Measurements from ENCODE around the gene SDR42E2. TPM values are rescaled to one million over a fixed set of nuclear protein-coding genes. Genes with fewer than 3 reads are reported as not detected.

SDR42E2 gene
- total RNA-seq, 1 experiment from 2014 or later = 0.05 TPM

DNA sequence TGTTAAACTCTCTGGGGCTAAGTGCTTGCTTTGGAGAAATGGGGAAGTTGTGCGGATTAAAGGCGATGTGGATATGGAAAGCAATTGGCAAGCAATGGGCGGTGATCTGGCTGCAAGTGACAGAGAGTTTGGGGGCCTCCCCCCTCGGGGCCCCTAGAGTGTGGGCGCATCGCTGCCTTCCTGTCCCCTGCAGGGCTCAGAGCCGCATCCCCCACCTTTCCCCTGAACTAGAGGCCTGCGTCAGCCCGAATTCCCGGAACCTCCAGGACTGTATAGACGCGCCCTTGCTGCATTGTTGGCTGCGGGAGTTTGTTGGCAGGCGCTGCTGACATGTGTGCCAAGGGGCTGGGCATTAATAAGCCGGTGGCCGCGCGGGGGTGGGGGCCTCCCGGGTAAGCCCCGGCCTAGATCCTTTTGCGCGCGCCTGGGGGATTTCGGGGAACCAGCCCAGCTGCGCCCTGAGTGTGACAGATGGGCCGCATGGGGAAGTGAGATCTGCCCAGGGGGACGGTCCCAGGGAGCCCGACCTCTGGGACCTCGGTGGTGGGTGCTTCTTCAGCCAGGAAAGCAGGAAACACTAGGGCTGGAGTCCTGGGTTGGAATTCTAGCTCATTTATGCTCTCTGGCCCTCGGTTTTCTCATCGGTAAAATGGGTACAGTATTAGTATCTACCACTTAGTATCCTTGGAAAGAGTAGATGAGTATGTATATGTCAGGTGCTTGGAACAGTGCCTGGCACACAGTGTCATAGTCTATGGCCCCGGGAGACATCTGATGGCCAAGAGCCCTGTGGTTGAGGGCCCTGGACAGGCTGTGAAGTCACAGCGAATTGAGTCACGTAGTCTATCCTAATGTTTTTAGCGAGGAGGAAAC, 44.8 kb downstream of the SDR42E2 start:
- Histone ChIP-seq H3K4me1 (ENCODE audit: control insufficient read depth, insufficient read depth, low read length) (peaks cover 17% of the 10 kb centered on the region), H3K27me3 (ENCODE audit: control insufficient read depth, insufficient read depth, low read length) (no peaks in the 10 kb centered on the region), H3K9me3 (ENCODE audit: control insufficient read depth, insufficient read depth, low read depth, low read length) (no peaks in the 10 kb centered on the region), H3K4me3 (ENCODE audit: low read depth in 2 of 2, low read length in 2 of 2) (peak overlapping the region; percentile 70 to 89), H3K27ac (ENCODE audit: low read length) (peak overlapping the region; percentile 60), H3K36me3 (ENCODE audit: control insufficient read depth, insufficient read depth, low read length) (no peaks in the 10 kb centered on the region; the same call in 1 of the 2 replicates)
- POLR2A ChIA-PET = interaction anchor here (0.6 kb wide), 1 partner anchor 16 kb away, joined by 5 read pairs; no protein-coding TSS in a partner anchor
- no TSS peak for BruUV-seq (replicated peaks)
- TF ChIP-seq, protein P1, sequence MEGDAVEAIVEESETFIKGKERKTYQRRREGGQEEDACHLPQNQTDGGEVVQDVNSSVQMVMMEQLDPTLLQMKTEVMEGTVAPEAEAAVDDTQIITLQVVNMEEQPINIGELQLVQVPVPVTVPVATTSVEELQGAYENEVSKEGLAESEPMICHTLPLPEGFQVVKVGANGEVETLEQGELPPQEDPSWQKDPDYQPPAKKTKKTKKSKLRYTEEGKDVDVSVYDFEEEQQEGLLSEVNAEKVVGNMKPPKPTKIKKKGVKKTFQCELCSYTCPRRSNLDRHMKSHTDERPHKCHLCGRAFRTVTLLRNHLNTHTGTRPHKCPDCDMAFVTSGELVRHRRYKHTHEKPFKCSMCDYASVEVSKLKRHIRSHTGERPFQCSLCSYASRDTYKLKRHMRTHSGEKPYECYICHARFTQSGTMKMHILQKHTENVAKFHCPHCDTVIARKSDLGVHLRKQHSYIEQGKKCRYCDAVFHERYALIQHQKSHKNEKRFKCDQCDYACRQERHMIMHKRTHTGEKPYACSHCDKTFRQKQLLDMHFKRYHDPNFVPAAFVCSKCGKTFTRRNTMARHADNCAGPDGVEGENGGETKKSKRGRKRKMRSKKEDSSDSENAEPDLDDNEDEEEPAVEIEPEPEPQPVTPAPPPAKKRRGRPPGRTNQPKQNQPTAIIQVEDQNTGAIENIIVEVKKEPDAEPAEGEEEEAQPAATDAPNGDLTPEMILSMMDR (IDR thresholded peaks at IDR 0.05) = no peak
- no peak for TF ChIP-seq TCF7L2 (IDR thresholded peaks at IDR 0.05; ENCODE audit: low read depth, low read length)
- TF ChIP-seq, protein P2, sequence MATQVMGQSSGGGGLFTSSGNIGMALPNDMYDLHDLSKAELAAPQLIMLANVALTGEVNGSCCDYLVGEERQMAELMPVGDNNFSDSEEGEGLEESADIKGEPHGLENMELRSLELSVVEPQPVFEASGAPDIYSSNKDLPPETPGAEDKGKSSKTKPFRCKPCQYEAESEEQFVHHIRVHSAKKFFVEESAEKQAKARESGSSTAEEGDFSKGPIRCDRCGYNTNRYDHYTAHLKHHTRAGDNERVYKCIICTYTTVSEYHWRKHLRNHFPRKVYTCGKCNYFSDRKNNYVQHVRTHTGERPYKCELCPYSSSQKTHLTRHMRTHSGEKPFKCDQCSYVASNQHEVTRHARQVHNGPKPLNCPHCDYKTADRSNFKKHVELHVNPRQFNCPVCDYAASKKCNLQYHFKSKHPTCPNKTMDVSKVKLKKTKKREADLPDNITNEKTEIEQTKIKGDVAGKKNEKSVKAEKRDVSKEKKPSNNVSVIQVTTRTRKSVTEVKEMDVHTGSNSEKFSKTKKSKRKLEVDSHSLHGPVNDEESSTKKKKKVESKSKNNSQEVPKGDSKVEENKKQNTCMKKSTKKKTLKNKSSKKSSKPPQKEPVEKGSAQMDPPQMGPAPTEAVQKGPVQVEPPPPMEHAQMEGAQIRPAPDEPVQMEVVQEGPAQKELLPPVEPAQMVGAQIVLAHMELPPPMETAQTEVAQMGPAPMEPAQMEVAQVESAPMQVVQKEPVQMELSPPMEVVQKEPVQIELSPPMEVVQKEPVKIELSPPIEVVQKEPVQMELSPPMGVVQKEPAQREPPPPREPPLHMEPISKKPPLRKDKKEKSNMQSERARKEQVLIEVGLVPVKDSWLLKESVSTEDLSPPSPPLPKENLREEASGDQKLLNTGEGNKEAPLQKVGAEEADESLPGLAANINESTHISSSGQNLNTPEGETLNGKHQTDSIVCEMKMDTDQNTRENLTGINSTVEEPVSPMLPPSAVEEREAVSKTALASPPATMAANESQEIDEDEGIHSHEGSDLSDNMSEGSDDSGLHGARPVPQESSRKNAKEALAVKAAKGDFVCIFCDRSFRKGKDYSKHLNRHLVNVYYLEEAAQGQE (IDR thresholded peaks at IDR 0.05; ENCODE audit: insufficient read depth in 1 of 2, low read depth in 2 of 2, low read length in 1 of 2) = no peak
- no peak for TF ChIP-seq SIN3A (IDR thresholded peaks at IDR 0.05; ENCODE audit: borderline replicate concordance, insufficient read depth, low read depth, low read length)
- TF ChIP-seq POLR2AphosphoS5 (IDR thresholded peaks at IDR 0.05; ENCODE audit: low read depth, low read length) = no peak
- no peak for DNase-seq (ENCODE audit: low read depth, low spot score)
- intact Hi-C loops (cut with micrococcal nuclease; ENCODE audit: unreplicated experiment) = no loop called here
- in situ Hi-C loops (cut with HindIII; ENCODE audit: low pct_unique_long_range_greater_than_20kb, low sequenced_read_pairs) = no loop called here
- CTCF ChIA-PET = no interaction called here
- ATAC-seq = peak; percentile 37

DNA sequence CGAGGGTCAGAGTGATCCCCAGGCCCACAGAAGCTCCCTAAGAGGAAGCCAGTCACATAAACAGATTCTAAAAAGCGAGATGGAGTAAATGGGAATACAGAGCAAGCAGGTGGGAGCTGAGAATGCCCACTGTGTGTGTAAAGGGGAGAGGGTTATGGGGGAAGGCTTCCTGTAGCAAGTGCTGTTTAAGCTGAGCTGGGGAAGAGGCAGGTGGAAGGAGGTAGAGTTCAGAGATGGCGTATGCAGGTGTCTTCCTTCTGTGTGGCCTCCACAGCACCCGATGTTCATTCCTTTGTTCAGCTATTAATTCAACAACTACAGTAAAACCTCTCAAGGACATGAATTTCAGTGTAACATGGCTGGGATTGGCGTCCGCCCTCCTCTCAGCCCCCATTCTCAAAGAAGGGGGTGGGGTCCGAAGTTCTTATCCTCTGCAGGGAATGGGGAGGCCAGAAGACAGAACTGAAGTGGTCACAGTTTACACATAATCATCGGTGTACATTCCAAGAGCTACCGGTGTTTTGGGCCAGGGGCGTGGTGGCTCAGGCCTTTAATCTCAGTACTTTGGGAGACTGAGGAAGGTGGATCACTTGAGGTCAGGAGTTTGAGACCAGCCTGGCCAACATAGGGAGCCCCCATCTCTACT, 45.5 kb downstream of the SDR42E2 start:
- peaks cover 17% of the 10 kb centered on the region for H3K4me1 ChIP-seq (ENCODE audit: control insufficient read depth, insufficient read depth, low read length)
- DNase-seq (ENCODE audit: low read depth, low spot score) = no peak
- H3K27me3 ChIP-seq (ENCODE audit: control insufficient read depth, insufficient read depth, low read length) = no peaks in the 10 kb centered on the region
- H3K27ac ChIP-seq (ENCODE audit: low read length) = peak overlapping the region; percentile 60
- no peak for ATAC-seq
- no peaks in the 10 kb centered on the region for H3K9me3 ChIP-seq (ENCODE audit: control insufficient read depth, insufficient read depth, low read depth, low read length)
- intact Hi-C loops (cut with micrococcal nuclease; ENCODE audit: unreplicated experiment) = no loop called here
- TF ChIP-seq, protein P1 (IDR thresholded peaks at IDR 0.05) = no peak
- TF ChIP-seq SIN3A (IDR thresholded peaks at IDR 0.05; ENCODE audit: borderline replicate concordance, insufficient read depth, low read depth, low read length) = no peak
- TF ChIP-seq, protein P2 (IDR thresholded peaks at IDR 0.05; ENCODE audit: insufficient read depth in 1 of 2, low read depth in 2 of 2, low read length in 1 of 2) = no peak
- no peak for TF ChIP-seq POLR2AphosphoS5 (IDR thresholded peaks at IDR 0.05; ENCODE audit: low read depth, low read length)
- no peak for TF ChIP-seq TCF7L2 (IDR thresholded peaks at IDR 0.05; ENCODE audit: low read depth, low read length)
- H3K36me3 ChIP-seq (ENCODE audit: control insufficient read depth, insufficient read depth, low read length) = no peaks in the 10 kb centered on the region; the same call in 1 of the 2 replicates
- TSS peak; percentile 72 for BruUV-seq (replicated peaks)
- peak overlapping the region; percentile 70 to 89 for H3K4me3 ChIP-seq (ENCODE audit: low read depth in 2 of 2, low read length in 2 of 2)
- ChIA-PET POLR2A (interaction anchor here (0.6 to 1.0 kb wide), 2 partner anchors 10 to 57 kb away, joined by 4 read pairs; no protein-coding TSS in a partner anchor), CTCF (interaction anchor here (1.4 kb wide), 1 partner anchor 90 kb away, joined by 3 read pairs; no protein-coding TSS in a partner anchor)
- in situ Hi-C loops (cut with HindIII; ENCODE audit: low pct_unique_long_range_greater_than_20kb, low sequenced_read_pairs) = no loop called here
